ENCODE data around the gene DHX32. TPM values are rescaled to one million over a fixed set of nuclear protein-coding genes. Genes with fewer than 3 reads are reported as not detected.

DHX32 gene
- total RNA-seq, 1 experiment from 2014 or later = 36.2 TPM

GRCh38 chr10:125797994-125798662, 83.0 kb downstream of the DHX32 start:
- CTCF ChIA-PET = no interaction called here
- Histone ChIP-seq H3K9me3 (ENCODE audit: low read depth, low read length, poor library complexity, severe bottlenecking) (no peaks in the 10 kb centered on the region), H3K27ac (ENCODE audit: low read depth, low read length, poor library complexity, severe bottlenecking) (no peak overlapping the region), H3K36me3 (ENCODE audit: insufficient read depth, low read length, poor library complexity, severe bottlenecking) (peaks cover 14% of the 10 kb centered on the region), H3K4me1 (ENCODE audit: insufficient read depth, low read length, poor library complexity, severe bottlenecking) (no peaks in the 10 kb centered on the region), H3K27me3 (replicated peaks; ENCODE audit: insufficient read depth, low read depth, low read length, poor library complexity) (no peaks in the 10 kb centered on the region), H3K4me3 (ENCODE audit: low read depth, low read length, poor library complexity, severe bottlenecking) (no peak overlapping the region)
- intact Hi-C loops (cut with micrococcal nuclease; ENCODE audit: unreplicated experiment) = no loop called here
- TF ChIP-seq EZH2 (IDR thresholded peaks at IDR 0.05; ENCODE audit: borderline replicate concordance, low read depth, low read length, poor library complexity, severe bottlenecking) = no peak
- no peak for TF ChIP-seq CTCF (conservative IDR thresholded peaks at IDR 0.05; ENCODE audit: low read depth, low read length)
- BruUV-seq (replicated peaks) = no TSS peak
- DNase-seq (ENCODE audit: low spot score) = no peak
- POLR2A ChIA-PET (ENCODE audit: low non-redundant PET) = no interaction called here

- Histone ChIP-seq H3K36me3 (ENCODE audit: insufficient read depth, low read length, poor library complexity, severe bottlenecking) (peaks cover 14% of the 10 kb centered on the region), H3K4me3 (ENCODE audit: low read depth, low read length, poor library complexity, severe bottlenecking) (no peak overlapping the region), H3K27ac (ENCODE audit: low read depth, low read length, poor library complexity, severe bottlenecking) (no peak overlapping the region), H3K4me1 (ENCODE audit: insufficient read depth, low read length, poor library complexity, severe bottlenecking) (no peaks in the 10 kb centered on the region), H3K9me3 (ENCODE audit: low read depth, low read length, poor library complexity, severe bottlenecking) (no peaks in the 10 kb centered on the region), H3K27me3 (replicated peaks; ENCODE audit: insufficient read depth, low read depth, low read length, poor library complexity) (no peaks in the 10 kb centered on the region)
- no TSS peak for BruUV-seq (replicated peaks)
- ChIA-PET CTCF (no interaction called here), POLR2A (ENCODE audit: low non-redundant PET) (no interaction called here)
- intact Hi-C loops (cut with micrococcal nuclease; ENCODE audit: unreplicated experiment) = no loop called here
- TF ChIP-seq EZH2 (IDR thresholded peaks at IDR 0.05; ENCODE audit: borderline replicate concordance, low read depth, low read length, poor library complexity, severe bottlenecking) (no peak), CTCF (conservative IDR thresholded peaks at IDR 0.05; ENCODE audit: low read depth, low read length) (no peak)
- DNase-seq (ENCODE audit: low spot score) = no peak
These were observed 83.7 kb downstream of the DHX32 start for GRCh38 chr10:125797424-125797823.

GRCh38 chr10:125795637-125796190, 85.4 kb downstream of the DHX32 start:
- intact Hi-C loops (cut with micrococcal nuclease; ENCODE audit: unreplicated experiment) = no loop called here
- no peaks in the 10 kb centered on the region for H3K4me1 ChIP-seq (ENCODE audit: insufficient read depth, low read length, poor library complexity, severe bottlenecking)
- H3K9me3 ChIP-seq (ENCODE audit: low read depth, low read length, poor library complexity, severe bottlenecking) = no peaks in the 10 kb centered on the region
- BruUV-seq (replicated peaks) = no TSS peak
- no peak overlapping the region for H3K27ac ChIP-seq (ENCODE audit: low read depth, low read length, poor library complexity, severe bottlenecking)
- ChIA-PET CTCF (no interaction called here), POLR2A (ENCODE audit: low non-redundant PET) (no interaction called here)
- no peaks in the 10 kb centered on the region for H3K27me3 ChIP-seq (replicated peaks; ENCODE audit: insufficient read depth, low read depth, low read length, poor library complexity)
- DNase-seq (ENCODE audit: low spot score) = no peak
- peaks cover 14% of the 10 kb centered on the region for H3K36me3 ChIP-seq (ENCODE audit: insufficient read depth, low read length, poor library complexity, severe bottlenecking)
- no peak for TF ChIP-seq EZH2 (IDR thresholded peaks at IDR 0.05; ENCODE audit: borderline replicate concordance, low read depth, low read length, poor library complexity, severe bottlenecking)
- TF ChIP-seq CTCF (conservative IDR thresholded peaks at IDR 0.05; ENCODE audit: low read depth, low read length) = no peak
- no peak overlapping the region for H3K4me3 ChIP-seq (ENCODE audit: low read depth, low read length, poor library complexity, severe bottlenecking)
